H9 (cell line): ENCODE data around the gene FKBP11. TPM values are rescaled to one million over a fixed set of nuclear protein-coding genes. Genes with fewer than 3 reads are reported as not detected.

Experiments used
- DNase-seq: peaks from one replicate; pipeline ENCODE4 v3.0.0-alpha.2; 2017
- H2AFZ ChIP-seq: one replicate; pipeline ENCODE4 v1.6.1; 2013; ENCODE audit warnings: mild to moderate bottlenecking, low read length, control low read depth, moderate library complexity
- H2AK5ac ChIP-seq: 2 replicates; pipeline ENCODE4 v1.6.1; 2013; ENCODE audit warnings: low read length, control low read depth, mixed read lengths; ENCODE audit not compliant: insufficient read length
- H2BK120ac ChIP-seq: one replicate; pipeline ENCODE4 v1.6.1; 2013; ENCODE audit warnings: low read depth, mild to moderate bottlenecking, low read length, control low read depth, inconsistent platforms; ENCODE audit not compliant: poor library complexity, severe bottlenecking
- H2BK12ac ChIP-seq: 2 replicates; pipeline ENCODE4 v1.6.1; 2013; ENCODE audit warnings: low read length, control low read depth, mixed read lengths, low read depth; ENCODE audit not compliant: insufficient read length
- H2BK15ac ChIP-seq: 2 replicates; pipeline ENCODE4 v1.6.1; 2013; ENCODE audit warnings: low read depth, low read length, control low read depth
- H2BK20ac ChIP-seq: one replicate; pipeline ENCODE4 v1.6.1; 2013; ENCODE audit warnings: low read depth, mild to moderate bottlenecking, low read length, control low read depth, inconsistent platforms; ENCODE audit not compliant: poor library complexity, severe bottlenecking
- H2BK5ac ChIP-seq: 2 replicates; pipeline ENCODE4 v1.6.1; 2013; ENCODE audit warnings: low read length, control low read depth, mixed read lengths; ENCODE audit not compliant: insufficient read length
- H3K14ac ChIP-seq: 2 replicates; pipeline ENCODE4 v1.6.1; 2013; ENCODE audit warnings: low read length, control low read depth; ENCODE audit not compliant: insufficient read depth
- H3K18ac ChIP-seq: 2 replicates; pipeline ENCODE4 v1.6.1; 2013; ENCODE audit warnings: low read depth, mild to moderate bottlenecking, mixed read lengths, low read length, control low read depth; ENCODE audit not compliant: insufficient read length
- H3K23ac ChIP-seq: 2 replicates; pipeline ENCODE4 v1.6.1; 2013; ENCODE audit warnings: low read length, control low read depth, mixed read lengths, low read depth; ENCODE audit not compliant: insufficient read length
- H3K23me2 ChIP-seq: 2 replicates; pipeline ENCODE4 v1.6.1; 2013; ENCODE audit warnings: low read depth, mild to moderate bottlenecking, mixed read lengths, low read length, control low read depth; ENCODE audit not compliant: insufficient read length, poor library complexity, severe bottlenecking
- H3K27ac ChIP-seq: 2 replicates; pipeline ENCODE4 v1.5.1; 2013; ENCODE audit warnings: low read length, control low read depth, mixed read lengths, low read depth; ENCODE audit not compliant: insufficient read length
- H3K27me3 ChIP-seq: 2 replicates; pipeline ENCODE4 v1.6.1; 2013; ENCODE audit warnings: low read length, control low read depth, inconsistent platforms; ENCODE audit not compliant: insufficient read depth
- H3K4ac ChIP-seq: 2 replicates; pipeline ENCODE4 v1.6.1; 2013; ENCODE audit warnings: low read depth, mild to moderate bottlenecking, control low read depth, inconsistent platforms, low read length, moderate library complexity
- H3K4me1 ChIP-seq: 2 replicates; pipeline ENCODE4 v1.6.1; 2013; ENCODE audit warnings: low read length, control low read depth, inconsistent platforms; ENCODE audit not compliant: insufficient read depth
- H3K4me2 ChIP-seq: 2 replicates; pipeline ENCODE4 v1.6.1; 2013; ENCODE audit warnings: low read length, control low read depth, mixed read lengths; ENCODE audit not compliant: insufficient read length, insufficient read depth
- H3K56ac ChIP-seq: 2 replicates; pipeline ENCODE4 v1.6.1; 2013; ENCODE audit warnings: low read depth, mild to moderate bottlenecking, mixed read lengths, low read length, control low read depth; ENCODE audit not compliant: insufficient read length
- H3K79me1 ChIP-seq: 2 replicates; pipeline ENCODE4 v1.6.1; 2013; ENCODE audit warnings: low read depth, mild to moderate bottlenecking, moderate library complexity, low read length, control low read depth, inconsistent platforms; ENCODE audit not compliant: insufficient read depth, poor library complexity, severe bottlenecking
- H3K79me2 ChIP-seq: 2 replicates; pipeline ENCODE4 v1.6.1; 2013; ENCODE audit warnings: low read length, control low read depth, inconsistent platforms; ENCODE audit not compliant: insufficient read depth
- H3K9ac ChIP-seq: 2 replicates; pipeline ENCODE4 v1.6.1; 2013; ENCODE audit warnings: low read length, control low read depth, mixed read lengths; ENCODE audit not compliant: insufficient read length; ENCODE audit errors: extremely low read depth
- H3K9me3 ChIP-seq: one replicate; pipeline ENCODE4 v1.6.1; 2013; ENCODE audit warnings: low read depth, low read length, inconsistent platforms; ENCODE audit not compliant: control insufficient read depth
- H3T11ph ChIP-seq: one replicate; pipeline ENCODE4 v1.6.1; 2013; ENCODE audit warnings: mild to moderate bottlenecking, low read length, control low read depth, inconsistent platforms
- H4K20me1 ChIP-seq: one replicate; pipeline ENCODE4 v1.6.1; 2013; ENCODE audit not compliant: control insufficient read depth, insufficient read length, insufficient read depth
- H4K5ac ChIP-seq: 2 replicates; pipeline ENCODE4 v1.6.1; 2013; ENCODE audit warnings: low read depth, mild to moderate bottlenecking, mixed read lengths, low read length, control low read depth; ENCODE audit not compliant: insufficient read length
- H4K8ac ChIP-seq: replicated peaks from 2 replicates; pipeline ENCODE4 v1.6.1; 2013; ENCODE audit warnings: low read length, control low read depth, mixed read lengths, low read depth; ENCODE audit not compliant: insufficient read length
- H4K91ac ChIP-seq: 2 replicates; pipeline ENCODE4 v1.6.1; 2013; ENCODE audit warnings: low read depth, mild to moderate bottlenecking, moderate library complexity, mixed read lengths, low read length, control low read depth; ENCODE audit not compliant: insufficient read length
- H3K27ac Mint-ChIP-seq, 3 experiments: 2 replicates in 2 of 3; 3 replicates in 1 of 3; pipeline ENCODE4 v1.8.0; 2020 to 2021; ENCODE audit warnings: mixed read lengths in 3 of 3, mild to moderate bottlenecking in 1 of 3, moderate library complexity in 1 of 3
- H3K27me3 Mint-ChIP-seq: 2 replicates; pipeline ENCODE4 v1.8.0; 2021; ENCODE audit warnings: low read depth, mild to moderate bottlenecking, moderate library complexity, mixed read lengths
- H3K36me3 Mint-ChIP-seq, 3 experiments: 2 replicates in 2 of 3; 3 replicates in 1 of 3; pipeline ENCODE4 v1.8.0; 2020 to 2021; ENCODE audit warnings: low read depth in 3 of 3, mixed read lengths in 3 of 3; ENCODE audit not compliant: insufficient read depth in 1 of 3
- H3K4me1 Mint-ChIP-seq, 2 experiments: 2 replicates each; pipeline ENCODE4 v1.8.0; 2020; ENCODE audit warnings: mixed read lengths in 2 of 2
- H3K4me3 Mint-ChIP-seq, 2 experiments: 2 replicates in 1 of 2; 3 replicates in 1 of 2; pipeline ENCODE4 v1.8.0; 2020 to 2021; ENCODE audit warnings: mild to moderate bottlenecking in 2 of 2, mixed read lengths in 2 of 2, moderate library complexity in 1 of 2
- H3K9me3 Mint-ChIP-seq, 2 experiments: 2 replicates in 1 of 2; 3 replicates in 1 of 2; pipeline ENCODE4 v1.8.0; 2020; ENCODE audit warnings: mild to moderate bottlenecking in 2 of 2, mixed read lengths in 2 of 2, moderate library complexity in 1 of 2
- CTCF ChIP-seq: fragments of 200-600 bp; sonication (generic); conservative IDR thresholded peaks from 3 replicates; pipeline ENCODE4 v1.8.0; 2021; ENCODE audit warnings: antibody characterized with exemption, mild to moderate bottlenecking
- WGBS: extraction: QIAGEN DNeasy Blood & Tissue Kit; methylation state at CpG from one replicate; pipeline ENCODE4 v1.1.7; 2013; ENCODE audit warnings: missing lambda C conversion rate, low lambda C conversion rate, mixed read lengths; ENCODE audit not compliant: insufficient read length; ENCODE audit errors: extremely low coverage; 5-methylcytosine and 5-hydroxymethylcytosine counted together
- total RNA-seq: library from RNA; stranded (reverse); gene quantifications from 2 replicates; pipeline ENCODE4 v1.2.1, GENCODE V29; 2021

FKBP11 gene
- total RNA-seq, 1 experiment from 2014 or later: 40.8 TPM

DNA sequence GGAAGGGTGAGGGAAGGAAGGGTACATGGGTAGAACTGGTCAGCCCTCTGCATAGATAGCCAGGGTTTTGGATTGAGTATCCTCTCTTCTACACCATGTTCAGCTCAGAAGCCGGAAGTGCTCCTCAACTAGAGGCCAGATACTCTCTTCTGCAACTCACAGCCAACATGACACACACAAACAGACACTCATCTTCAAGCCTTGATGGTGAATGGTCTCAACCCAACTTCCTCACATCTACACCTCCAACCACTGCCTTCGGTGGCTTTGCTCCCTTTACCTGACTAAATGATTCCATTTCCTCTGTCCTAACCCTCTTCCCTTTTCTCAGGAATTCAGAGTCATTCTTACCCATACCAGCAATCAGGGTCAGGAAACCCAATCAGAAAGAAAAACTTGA, 7.6 kb upstream of the FKBP11 start:
- Histone ChIP-seq H3K79me1 (peaks cover 3% of the 10 kb centered on the region), H3K4me2 (no peak overlapping the region), H3K4me1 (no peaks in the 10 kb centered on the region), H2BK120ac (no peak overlapping the region), H3K79me2 (no peaks in the 10 kb centered on the region), H4K5ac (no peak overlapping the region), H2BK20ac (no peak overlapping the region), H3K18ac (no peak overlapping the region), H3K23ac (no peak overlapping the region), H3K9ac (no peak overlapping the region), H3K56ac (no peak overlapping the region), H2BK5ac (no peak overlapping the region), H2AFZ (no peak overlapping the region), H4K8ac (no peak overlapping the region), H4K20me1 (no peaks in the 10 kb centered on the region), H3K27me3 (no peaks in the 10 kb centered on the region), H2BK15ac (no peak overlapping the region), H3K14ac (no peak overlapping the region), H2AK5ac (no peak overlapping the region), H3T11ph (no peak overlapping the region), H4K91ac (no peak overlapping the region), H3K4ac (no peak overlapping the region), H3K23me2 (no peaks in the 10 kb centered on the region), H3K9me3 (no peaks in the 10 kb centered on the region), H3K27ac (no peak overlapping the region), H2BK12ac (no peak overlapping the region)
- no peak for TF ChIP-seq CTCF
- H3K27ac Mint-ChIP-seq: no peak overlapping the region
- WGBS: no CpG with 5 or more reads among the region's 2 CpGs
- peaks cover 0 to 2% of the 10 kb centered on the region in 2 experiments; a peak in 2 of 4 replicates for H3K4me1 Mint-ChIP-seq
- H3K9me3 Mint-ChIP-seq: no peaks in the 10 kb centered on the region
- no peak for DNase-seq
- no peaks in the 10 kb centered on the region for H3K27me3 Mint-ChIP-seq
- no peak overlapping the region for H3K4me3 Mint-ChIP-seq
- peaks cover 33 to 81% (median 65%) of the 10 kb centered on the region in 3 experiments for H3K36me3 Mint-ChIP-seq
